HG03558 (cell line): Measurements from ENCODE around the gene KNDC1.

Experiments used
- ATAC-seq: cut with Tn5 transposase; IDR thresholded peaks from one replicate; pipeline ENCODE4 v1.9.1; 2021; ENCODE audit warnings: moderate number of reproducible peaks; ENCODE audit not compliant: unreplicated experiment; ENCODE audit errors: extremely low read depth

Gene KNDC1

DNA sequence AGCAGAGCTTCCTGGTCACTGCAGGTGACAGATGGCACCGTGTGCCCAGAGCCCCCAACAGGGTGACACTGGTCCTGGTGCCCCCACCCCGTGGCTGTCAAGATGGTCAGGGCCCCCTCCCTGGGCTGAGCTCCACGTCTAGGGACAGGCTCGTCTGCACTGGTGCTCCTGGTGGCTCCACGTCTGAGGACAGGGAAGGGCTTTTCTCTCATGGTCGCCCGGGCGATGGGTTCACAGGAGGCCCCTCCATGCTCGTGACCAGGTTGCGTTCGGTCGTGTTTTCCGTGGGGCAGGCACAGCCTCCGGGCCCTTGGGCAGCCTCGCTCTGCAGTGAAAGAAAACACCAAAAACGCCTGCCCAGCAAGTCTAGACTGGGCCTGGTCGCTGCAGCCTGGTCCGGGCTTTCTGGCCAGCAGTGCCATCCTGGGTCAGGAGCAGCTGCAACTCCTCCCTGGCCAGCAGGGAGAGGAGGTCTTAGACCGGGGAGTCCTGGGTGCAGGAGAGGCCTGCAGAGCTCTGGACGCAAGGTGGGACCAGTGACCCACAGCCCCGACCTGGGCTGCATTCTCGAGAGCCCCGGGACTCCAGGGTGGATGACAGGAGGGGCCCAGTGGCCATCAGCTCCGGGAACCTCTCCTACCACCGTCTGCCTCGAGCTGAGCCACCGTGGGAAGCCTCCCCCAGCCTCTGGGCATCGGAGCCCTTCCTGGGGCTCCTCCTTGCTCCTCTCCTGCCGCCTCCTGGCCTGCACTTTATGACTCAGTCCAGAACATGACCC, 42.1 kb downstream of the KNDC1 start:
- no peak for ATAC-seq

DNA sequence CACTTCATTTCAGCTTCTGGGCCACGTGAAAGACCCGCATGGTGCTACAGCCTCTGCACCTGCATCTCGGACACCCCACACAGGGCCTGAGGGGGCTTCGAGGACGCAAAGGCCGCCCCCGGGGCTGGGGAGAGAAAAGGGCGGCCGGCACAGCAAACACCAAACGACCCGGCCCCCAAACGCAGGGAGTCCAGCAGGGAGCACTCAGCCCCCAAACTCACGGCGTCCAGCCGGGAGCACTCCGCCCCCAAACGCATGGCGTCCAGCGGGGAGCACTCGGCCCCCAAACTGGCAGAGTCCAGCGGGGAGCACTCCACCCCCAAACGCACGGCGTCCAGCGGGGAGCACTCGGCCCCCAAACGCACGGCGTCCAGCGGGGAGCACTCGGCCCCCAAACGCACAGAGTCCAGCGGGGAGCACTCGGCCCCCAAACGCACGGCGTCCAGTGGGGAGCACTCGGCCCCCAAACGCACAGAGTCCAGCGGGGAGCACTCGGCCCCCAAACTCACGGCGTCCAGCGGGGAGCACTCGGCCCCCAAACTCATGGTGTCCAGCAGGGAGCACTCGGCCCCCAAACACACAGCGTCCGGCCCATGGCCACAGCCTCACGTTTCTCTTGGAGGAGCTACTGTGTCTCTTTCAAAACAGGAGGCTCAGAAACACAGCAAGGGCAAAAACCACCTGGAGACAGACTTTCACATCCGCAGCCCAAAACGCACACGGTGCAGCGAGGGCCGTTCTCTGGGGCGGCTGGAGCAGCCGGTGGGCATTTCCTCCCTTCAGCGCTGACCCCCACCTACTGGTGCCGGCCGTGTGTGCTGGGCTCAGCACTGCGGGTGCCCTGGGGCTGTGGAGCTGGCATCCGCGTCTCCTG, 43.0 kb downstream of the KNDC1 start:
- ATAC-seq = no peak

DNA sequence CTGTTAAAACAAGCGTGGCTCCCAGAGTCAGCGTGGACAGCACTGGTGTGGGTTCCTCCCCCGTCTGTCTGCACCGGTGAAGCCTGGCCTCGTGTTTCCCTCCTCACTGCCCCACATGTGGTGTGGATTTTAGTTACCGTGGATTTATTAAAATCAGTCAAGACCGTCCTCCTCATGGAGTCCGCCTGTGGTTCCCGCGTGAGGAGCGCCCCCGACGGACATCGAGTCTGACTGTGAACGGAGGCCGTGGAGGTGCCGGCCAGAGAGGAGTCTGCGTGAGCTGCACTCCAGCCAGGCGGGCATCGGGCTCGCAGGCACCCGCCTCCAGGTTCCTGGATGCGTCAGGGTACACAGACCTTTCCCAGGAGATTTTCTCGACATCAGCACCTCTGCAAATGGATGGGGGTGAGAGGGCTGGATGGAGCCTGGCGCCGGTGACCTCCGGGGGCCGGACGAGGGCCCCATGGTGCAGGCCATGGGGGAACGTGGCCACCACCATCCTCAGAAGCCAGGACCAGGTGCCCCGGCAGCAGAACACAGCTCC, 43.7 kb downstream of the KNDC1 start:
- no peak for ATAC-seq

DNA sequence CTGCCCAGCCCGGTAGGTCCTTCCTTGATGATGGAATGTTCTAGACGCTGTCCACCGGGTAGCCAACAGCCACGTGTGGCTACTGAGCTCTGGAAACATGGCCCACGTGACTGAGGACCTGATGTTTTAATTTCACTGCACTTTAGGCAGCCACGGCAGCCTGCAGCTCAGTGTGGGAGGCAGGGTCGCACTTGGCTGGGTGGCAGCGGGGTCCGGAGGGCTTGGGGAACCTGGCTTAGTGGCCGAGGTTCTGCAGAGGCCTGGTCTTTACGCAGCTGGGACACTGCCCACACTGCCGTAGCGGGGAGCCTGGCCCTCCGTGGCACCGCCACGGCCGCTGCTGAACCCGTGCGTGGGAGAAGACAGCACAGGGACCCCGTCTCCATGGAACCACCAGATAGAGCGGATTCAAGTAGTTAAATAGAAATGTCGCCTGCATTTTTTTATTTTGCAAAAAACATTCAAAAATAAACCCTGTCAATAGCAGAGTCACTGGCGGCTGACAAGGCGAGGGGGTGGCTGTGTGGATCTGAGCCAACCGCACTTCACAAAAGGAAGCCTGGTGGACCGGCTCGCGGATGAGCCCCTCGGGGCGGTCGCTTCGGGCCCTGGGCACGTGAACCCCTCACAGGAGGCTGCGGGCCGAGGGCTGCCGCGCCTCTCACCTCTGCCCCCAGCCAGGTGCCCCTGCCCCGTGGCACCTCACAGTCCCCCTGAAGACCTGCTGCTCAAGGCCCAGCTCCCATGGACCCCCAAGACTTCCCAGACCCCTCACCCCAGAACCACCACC, 44.4 kb downstream of the KNDC1 start:
- no peak for ATAC-seq

DNA sequence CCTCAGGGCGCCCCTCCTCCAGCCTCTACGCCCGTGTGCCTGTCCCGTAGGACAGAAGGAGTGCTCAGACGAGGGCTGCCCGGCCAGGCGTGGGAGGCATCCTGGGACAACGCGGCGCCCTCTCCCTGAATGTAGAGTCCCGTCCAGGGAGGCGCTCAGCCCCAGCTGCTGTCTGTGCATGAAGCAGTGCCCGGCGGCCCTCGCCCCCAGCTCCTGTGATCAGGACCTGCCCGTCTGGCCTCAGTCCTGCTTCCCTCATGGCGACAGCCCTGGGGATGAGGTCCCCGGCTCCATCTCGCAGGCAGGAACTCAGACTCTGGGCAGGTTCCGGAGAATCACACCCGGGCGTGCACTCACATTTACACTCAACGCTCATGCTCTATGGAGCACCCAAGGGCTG, 45.1 kb downstream of the KNDC1 start:
- no peak for ATAC-seq

DNA sequence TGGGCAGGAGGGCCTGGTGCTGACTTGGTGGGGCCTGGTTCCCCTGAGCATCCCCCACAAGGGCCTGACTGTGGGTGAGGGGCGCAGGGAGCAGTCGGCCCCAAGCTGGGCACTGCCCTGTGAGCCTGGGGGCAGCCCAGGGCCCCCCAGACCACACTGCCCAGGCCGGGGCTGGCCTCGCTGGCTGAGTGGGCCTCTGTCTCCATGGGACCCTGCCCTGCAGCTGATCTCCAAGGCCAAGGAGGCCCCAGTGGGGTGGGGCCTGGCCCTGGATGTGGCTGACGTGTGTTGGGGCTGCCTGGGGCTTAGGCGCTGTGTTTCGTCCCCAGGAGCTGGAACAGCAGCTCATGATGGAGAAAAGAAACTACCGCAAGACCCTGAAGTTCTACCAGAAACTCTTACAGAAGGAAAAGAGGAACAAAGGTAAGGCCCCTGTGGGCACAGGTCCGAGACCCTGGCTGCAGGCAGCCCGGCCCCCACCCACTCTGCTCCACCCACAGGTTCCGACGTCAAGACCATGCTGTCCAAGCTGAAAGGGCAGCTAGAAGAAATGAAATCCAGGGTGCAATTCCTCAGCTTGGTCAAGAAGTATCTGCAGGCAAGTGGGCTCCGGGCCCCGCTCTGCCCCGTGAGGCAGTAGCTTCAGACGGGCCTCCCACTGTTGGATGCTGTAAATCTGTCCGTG, 46.5 kb downstream of the KNDC1 start:
- ATAC-seq = no peak

DNA sequence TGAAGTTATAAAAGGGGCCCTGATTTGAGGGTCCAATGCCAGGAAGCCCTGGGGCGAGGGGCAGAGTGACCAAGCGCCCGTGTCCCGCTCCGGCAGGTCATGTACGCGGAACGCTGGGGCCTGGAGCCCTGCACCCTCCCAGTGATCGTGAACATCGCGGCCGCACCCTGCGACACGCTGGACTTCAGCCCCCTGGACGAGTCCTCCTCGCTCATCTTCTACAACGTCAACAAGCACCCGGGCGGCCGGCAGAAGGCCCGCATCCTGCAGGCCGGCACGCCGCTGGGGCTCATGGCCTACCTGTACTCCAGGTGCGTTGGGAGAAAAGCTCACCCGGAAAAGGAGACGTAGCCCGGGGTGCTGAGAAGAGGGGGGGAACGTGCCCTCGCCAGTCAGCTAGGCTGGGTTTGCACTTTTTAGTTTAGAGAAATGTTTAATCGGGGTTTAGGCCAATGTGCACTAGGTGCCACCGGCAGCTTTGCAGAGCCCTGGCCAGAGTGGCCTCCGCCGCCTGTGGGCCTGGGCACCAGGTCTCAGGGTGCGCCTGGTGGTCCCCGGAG, 47.1 kb downstream of the KNDC1 start:
- no peak for ATAC-seq

DNA sequence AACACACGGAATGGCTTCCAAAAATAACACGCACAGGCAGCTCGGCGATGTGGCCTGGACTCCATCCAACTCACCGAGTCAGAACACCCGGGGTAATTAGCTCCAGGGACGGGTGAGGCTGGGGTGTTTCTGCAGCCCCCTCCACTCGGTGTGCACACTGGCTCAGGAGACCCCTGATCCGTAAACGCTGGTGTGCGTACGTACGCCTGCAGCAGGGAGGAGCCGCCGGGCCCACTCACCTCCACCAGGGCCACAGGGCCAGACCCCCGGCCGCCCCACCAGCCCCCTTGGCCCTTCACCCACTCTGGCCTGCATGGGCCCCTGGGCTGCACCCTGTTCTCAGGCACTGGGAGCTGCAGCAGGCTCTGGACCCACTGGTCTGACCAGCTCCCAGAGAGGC, 47.6 kb downstream of the KNDC1 start:
- no peak for ATAC-seq

DNA sequence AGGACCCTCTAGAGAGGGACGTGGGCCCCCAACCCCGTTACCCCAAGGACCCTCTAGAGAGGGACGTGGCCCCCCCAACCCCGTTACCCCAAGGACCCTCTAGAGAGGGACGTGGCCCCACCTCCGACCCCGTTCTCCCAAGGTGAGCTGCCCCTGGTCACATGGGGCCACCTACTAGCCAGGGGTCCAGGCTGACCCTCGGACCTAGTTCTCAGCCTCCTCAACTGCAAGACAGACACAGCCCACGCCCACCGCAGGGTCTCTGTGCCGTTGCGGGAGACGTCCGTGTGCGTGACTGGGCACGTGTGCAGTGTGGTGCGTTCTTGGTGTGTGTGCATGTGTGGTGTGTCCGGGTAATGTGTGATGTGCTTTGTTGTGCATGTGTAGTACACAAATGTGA, 48.4 kb downstream of the KNDC1 start:
- no peak for ATAC-seq

DNA sequence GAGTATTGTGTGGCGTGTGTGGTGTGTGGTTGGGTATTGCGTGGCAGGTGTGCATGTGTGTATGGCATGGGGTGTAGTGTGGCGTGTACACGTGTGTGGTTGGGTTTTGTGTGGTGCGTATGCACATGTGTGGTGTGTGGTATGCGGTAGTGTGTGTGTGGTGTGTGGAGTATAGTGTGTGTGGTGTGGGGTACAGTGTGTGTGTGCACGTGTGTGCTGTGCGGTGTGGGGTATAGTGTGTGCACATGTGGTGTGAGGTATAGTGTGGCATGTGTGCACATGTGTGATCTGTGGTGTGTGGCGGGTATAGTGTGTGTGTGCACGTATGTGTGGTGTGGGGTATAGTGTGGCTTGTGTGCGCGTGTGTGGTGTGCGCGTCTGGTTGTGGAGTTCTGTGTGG, 49.1 kb downstream of the KNDC1 start:
- ATAC-seq = no peak

DNA sequence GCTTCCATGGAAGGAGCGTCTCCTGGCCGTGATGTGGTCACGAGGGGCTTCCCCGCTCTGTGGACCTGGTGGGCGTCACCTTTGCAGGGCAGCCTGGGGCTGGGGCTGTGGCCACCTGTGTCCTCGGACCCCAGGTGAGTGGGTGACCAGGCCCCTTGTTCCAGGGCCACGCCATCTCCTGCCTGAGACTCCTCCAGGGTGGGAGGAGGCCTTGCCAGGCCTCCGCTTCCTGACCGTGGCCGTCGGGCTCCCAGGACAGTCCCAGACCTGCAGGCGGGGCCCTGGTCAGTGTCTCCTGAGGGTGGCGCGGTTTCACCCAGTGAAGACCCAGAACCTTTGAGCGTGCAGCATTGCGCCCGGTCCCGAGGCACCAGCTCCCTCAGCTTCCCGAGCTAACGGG, 49.6 kb downstream of the KNDC1 start:
- no peak for ATAC-seq

DNA sequence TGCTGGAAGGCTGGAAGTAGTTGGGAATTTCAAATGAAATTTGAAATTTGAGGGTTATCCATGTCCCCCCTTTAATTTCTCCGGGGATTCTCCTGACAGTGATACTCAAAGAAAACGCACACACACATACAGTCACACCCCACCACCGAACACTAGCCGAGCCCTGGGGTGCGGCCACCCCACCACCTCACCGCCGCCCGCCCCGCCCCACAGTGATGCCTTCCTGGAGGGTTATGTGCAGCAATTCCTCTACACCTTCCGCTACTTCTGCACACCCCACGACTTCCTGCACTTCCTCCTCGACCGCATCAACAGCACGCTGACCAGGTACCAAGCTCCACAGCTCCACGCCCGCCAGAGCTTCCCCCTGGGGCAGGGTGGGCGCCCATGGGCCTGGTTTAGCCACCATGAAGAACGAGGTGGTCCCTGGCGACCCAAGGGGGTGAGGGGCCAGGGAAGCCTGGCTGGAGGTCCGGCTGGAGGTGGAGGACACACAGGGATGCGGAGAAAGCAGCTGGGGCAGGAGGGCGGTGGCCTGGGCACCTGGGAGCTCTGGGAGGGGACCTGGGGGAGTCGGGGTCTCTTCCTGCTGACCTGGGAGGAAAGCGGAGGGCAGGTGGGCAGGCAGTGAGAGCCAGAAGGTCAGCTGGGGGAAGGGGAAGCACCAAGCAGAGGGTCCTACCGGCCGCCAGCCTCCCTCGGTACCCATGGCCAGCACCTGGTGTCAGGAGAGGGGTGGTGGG, 50.5 kb downstream of the KNDC1 start:
- ATAC-seq = no peak

DNA sequence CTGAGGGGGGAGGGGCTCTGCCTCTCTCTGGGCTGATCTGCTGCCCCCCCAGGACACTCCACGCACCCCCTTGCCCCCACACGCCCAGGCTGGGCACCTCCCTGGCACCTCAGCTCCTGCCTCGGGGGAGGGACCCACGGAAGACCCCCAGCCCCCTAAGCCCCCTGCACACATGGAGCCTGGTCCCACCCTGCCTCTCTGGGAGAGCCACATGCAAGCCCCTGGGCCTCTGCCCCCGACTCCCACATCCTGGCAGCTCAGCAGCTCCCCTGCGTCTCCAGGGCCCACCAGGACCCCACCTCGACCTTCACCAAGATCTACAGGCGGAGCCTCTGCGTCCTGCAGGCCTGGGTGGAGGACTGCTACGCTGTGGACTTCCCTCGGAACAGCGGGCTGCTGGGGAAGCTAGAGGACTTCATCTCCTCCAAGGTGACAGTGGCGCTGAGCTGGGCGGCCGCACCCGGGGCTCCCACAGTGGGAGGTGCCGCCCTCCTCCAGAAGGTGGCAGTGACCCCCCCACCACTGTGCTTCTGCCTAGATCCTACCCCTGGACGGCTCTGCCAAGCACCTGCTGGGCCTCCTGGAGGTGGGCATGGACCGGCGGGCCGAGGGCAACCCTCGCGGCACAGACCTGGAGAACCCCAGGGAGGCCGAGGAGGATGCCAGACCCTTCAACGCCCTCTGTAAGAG, 51.3 kb downstream of the KNDC1 start:
- ATAC-seq = no peak

DNA sequence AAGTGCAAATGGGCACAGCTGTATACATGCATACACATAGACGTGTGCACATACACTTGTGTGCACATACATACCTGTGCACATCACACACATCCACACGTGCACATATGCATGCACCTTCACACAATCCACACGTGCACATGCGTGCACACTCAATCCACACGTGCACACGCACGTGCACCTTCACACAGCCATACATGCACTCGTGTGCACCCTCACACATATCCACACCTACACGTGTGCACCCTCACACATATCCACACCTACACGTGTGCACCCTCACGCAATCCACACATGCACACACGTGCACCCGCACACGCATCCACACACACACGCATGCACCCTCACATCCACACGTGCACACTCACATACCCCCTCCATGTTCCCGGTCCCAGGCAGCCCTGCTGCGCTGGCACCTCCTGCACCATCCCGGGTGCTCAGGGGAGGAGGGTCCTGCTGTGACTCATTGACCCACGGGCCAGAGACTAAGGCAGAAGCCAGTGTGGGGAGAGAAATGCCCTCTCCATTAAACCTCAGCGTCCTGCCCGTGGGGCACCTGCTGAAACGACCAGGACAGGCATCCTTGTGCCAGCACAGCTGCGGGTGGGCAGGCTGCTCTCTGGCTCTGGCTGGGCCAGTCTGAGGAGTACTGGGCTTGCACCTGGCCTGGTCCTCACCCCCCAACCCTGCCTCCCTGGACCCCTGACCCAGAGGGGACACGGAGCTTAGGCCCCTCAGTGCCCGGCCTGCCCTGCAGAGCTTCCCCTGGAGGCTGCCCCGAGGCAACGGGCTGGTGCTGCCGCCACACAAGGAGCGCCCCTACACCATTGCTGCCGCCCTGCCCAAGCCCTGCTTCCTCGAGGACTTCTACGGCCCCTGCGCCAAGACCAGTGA, 52.2 kb downstream of the KNDC1 start:
- ATAC-seq = no peak

DNA sequence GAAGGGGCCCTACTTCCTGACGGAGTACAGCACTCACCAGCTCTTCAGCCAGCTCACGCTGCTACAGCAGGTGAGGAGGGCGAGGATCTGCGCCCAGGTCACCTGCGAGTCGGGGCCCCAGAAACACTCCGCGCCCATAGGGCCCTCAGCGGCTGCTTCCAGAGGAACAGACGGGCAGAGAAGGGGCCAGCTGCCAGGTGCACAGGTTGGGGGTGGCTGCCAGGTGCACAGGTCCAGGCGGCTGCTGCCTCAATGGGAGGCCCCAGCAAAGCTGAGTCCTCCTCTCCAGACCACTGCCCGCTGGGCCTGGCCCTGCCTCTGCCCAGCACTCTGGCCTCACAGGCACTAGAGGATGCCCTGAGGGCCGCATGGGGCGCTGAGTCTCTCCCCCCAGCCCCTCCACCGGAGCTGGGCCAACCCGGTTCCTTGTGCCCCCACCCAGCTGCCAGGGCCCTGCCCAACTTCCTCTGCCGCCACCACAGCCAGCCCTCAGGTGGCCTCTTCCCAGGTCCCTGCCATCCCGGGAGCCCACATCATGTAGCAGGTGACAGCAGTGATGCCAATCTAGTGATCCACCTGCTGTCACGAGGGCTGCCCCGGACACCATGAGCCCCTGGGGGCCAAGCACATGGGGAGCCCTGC, 53.0 kb downstream of the KNDC1 start:
- ATAC-seq = no peak

DNA sequence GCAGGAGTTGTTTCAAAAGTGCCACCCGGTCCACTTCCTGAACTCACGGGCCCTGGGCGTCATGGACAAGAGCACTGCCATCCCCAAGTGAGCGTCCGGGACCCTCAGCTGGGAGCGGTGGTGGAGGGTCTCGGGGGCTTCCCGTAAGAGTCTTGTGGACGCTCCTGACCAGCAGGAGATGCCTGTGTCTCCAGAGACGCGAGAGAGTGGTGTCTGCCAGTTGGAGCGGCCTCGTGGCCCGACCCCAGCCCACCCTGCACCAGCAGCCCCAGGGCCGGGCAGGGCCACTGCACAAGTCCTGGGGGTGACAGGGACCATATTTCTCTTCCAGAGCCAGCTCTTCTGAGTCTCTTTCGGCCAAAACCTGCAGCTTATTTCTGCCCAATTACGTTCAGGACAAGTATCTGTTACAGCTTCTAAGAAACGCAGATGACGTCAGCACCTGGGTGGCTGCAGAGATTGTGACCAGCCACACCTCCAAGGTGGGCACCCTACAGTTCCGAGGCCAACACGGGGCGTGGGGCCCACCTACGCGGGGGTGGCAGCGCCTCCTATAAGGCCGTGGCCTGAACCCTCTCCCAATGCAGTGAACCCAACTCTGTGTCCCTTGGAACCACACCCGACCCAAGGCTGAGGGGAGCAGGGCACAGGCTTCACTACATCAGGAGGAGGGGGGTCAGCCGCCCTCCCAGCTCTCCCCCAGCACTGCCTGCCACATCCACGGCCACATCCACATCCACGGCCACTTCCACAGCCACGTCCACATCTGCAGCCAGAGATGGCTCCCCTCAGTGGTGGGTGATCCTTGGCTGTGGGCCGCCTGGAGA, 53.8 kb downstream of the KNDC1 start:
- ATAC-seq = no peak
